Mesodermal cell (in vitro differentiated cells): ENCODE measurements around the gene HSD11B2.
A peak's percentile ranks its signal among the peaks of the same experiment; 100 is the strongest.

Experiments
- H3K27ac ChIP-seq: 2 replicates; pipeline ENCODE4 v1.7.0; 2013; ENCODE audit warnings: mild to moderate bottlenecking, low read depth, low read length, moderate library complexity; ENCODE audit not compliant: severe bottlenecking
- H3K36me3 ChIP-seq: 2 replicates; pipeline ENCODE4 v1.7.1; 2013; ENCODE audit warnings: mild to moderate bottlenecking, low read length, moderate library complexity; ENCODE audit not compliant: control insufficient read depth, insufficient read depth
- H3K4me1 ChIP-seq: one replicate; pipeline ENCODE4 v1.7.1; 2013; ENCODE audit warnings: mild to moderate bottlenecking, low read length; ENCODE audit not compliant: insufficient read depth, control insufficient read depth, poor library complexity, severe bottlenecking
- H3K4me3 ChIP-seq: 2 replicates; pipeline ENCODE4 v1.7.0; 2013; ENCODE audit warnings: low read length, control low read depth, mild to moderate bottlenecking; ENCODE audit not compliant: insufficient read depth, poor library complexity, severe bottlenecking; ENCODE audit errors: extremely low read depth
- H3K9me3 ChIP-seq: 2 replicates; pipeline ENCODE4 v1.7.1; 2013; ENCODE audit warnings: mild to moderate bottlenecking, low read length, moderate library complexity; ENCODE audit not compliant: control insufficient read depth
- WGBS, 2 experiments: methylation state at CpG; one replicate each; pipeline ENCODE4 v1.1.5; 2013; ENCODE audit warnings: missing lambda C conversion rate in 2 of 2; ENCODE audit not compliant: insufficient coverage in 2 of 2; 5-methylcytosine and 5-hydroxymethylcytosine counted together

Gene HSD11B2

DNA sequence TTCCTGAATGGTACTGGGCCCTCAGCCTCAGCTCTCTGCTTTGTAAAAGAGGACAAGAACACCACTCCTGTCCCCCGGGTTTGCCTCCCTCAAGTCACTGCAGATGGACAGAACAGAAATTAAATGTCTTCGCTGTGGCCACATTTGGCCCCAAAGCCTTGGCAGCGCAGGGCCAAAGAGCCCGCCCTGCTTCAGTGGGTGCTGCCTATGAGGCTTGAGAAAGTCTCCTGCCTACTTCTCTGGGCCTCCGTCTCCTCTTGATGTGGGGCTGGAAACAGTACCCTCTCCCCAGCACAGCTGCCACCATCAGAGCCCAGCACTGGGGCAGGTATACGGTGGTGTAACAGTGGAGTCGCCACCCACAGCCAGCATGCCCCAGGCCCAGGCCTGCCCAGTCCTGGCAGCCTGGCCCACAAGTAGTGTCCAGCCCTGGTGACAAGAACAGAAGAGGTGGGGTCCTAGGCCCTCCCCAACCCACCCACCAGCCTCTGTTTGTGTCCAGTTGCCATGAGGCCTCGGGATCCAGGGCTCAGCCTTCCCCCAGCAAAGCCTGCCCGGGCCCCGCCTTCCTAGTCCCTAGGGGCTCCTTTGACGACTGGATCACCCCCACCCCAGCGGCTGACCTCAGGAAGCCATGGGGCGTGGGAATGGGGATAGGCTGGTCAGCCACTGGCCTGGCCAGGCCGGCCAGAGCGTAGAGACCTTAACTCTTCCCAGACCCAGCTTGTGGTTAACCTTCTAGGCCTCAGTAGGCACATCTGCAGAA lies 33.7 kb upstream of the HSD11B2 start:
- H3K4me1 ChIP-seq, result peaks cover 29% of the 10 kb centered on the region
- H3K9me3 ChIP-seq, result no peaks in the 10 kb centered on the region
- 94 to 95% methylated on average over 7 to 9 of the region's 15 CpGs for WGBS, 2 experiments
- no peaks in the 10 kb centered on the region for H3K36me3 ChIP-seq
- H3K4me3 ChIP-seq, result no peak overlapping the region
- H3K27ac ChIP-seq, result peak overlapping the region; percentile 73

DNA sequence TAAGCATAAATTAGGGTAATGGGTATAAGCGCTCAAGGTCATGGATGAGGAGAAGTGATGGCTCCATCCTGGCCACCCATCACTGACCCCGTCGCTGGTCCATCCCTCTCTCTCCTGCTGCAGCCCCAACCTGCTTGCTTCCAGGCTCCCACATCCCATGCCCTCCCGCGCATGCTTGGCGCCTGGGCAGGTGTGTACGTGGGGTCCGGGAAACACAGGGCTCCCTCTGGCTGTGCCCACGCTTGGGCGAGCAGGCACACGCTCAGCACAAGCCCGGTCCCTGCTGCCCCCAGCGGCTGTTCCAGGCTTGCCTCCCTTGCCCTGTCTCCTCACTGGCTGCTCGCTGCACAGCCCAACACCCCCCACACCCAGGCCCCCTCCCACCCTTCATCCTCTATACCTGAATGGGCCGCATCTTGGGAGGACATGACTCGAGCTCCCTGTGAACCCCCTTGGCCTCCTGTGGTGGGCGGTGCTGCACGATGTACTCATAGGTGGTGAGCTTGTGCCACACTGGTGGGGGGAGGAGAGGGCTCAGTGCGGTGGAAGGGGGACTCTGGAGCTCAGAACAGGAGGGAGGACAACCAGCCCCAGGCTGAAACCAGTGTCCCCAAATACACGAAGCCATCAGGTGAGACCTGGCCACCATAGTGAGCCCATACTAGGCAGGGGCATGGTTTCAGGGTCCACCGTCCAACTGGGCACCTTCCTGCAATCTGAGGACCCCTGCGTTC lies 32.9 kb upstream of the HSD11B2 start:
- Histone ChIP-seq H3K27ac (no peak overlapping the region), H3K9me3 (no peaks in the 10 kb centered on the region), H3K4me1 (peaks cover 24% of the 10 kb centered on the region), H3K4me3 (no peak overlapping the region), H3K36me3 (no peaks in the 10 kb centered on the region)
- 95 to 96% methylated on average over 17 to 21 of the region's 22 CpGs for WGBS, 2 experiments

- no peak overlapping the region for H3K4me3 ChIP-seq
- 93 to 98% methylated on average over 18 to 19 of the region's 19 CpGs for whole genome bisulfite sequencing, 2 experiments
- no peak overlapping the region for H3K27ac ChIP-seq
- no peaks in the 10 kb centered on the region for H3K36me3 ChIP-seq
- peaks cover 19% of the 10 kb centered on the region for H3K4me1 ChIP-seq
- H3K9me3 ChIP-seq, result no peaks in the 10 kb centered on the region
These were observed 32.2 kb upstream of the HSD11B2 start for GRCh38 chr16:67398546-67399217.

- H3K36me3 ChIP-seq, result no peaks in the 10 kb centered on the region
- 42 to 48% methylated on average over 25 to 34 of the region's 42 CpGs for WGBS, 2 experiments
- no peak overlapping the region for H3K27ac ChIP-seq
- no peak overlapping the region for H3K4me3 ChIP-seq
- no peaks in the 10 kb centered on the region for H3K9me3 ChIP-seq
- peaks cover 18% of the 10 kb centered on the region for H3K4me1 ChIP-seq
These were observed 31.6 kb upstream of the HSD11B2 start for GRCh38 chr16:67399218-67399733.

DNA sequence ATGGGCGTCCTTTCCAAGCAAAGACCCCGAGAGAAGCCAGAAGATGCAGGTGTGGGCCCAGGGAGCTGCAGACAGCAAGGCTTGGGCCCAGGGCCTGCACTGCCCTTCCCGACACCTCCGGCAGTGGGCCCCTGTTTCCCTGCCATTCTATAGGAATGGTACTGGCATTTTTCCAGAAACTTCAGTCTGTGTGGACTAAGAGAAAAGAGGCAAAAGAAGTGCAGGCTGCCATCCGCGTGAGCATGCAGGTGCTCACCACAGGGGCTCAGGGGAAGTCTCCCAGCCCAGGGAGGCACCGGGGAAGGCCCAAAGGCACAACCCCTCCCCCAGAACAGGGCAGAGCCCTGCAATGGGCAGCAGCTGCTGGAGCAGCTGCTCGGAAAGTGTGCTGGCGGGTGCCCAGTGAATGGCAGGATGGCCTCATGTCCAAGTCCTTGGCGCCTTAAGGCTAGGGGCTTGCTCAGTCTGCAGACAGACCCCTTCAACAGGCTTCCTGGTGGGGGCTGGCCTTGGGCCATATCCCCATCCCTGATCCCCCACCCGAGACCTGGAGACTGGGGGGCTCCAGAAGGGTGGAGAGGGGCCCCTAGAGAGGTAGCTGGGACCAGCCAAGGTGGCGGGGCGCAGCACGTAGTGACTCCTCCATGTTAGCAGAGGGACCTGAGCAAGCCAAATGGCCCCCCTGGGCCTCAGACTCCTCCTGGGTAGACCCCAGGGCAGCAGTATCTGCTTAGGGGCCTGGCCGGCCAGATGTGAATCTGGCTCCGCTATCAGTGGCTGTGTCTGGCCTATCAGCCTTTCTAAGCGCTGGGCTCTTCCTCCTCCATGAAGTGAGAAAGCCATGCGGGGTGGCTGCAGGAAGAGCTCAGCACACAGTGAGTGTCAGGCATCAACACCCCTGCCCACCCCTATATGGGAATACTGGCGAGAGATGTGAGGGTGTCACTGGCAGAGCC lies 30.9 kb upstream of the HSD11B2 start:
- Histone ChIP-seq H3K9me3 (no peaks in the 10 kb centered on the region), H3K4me1 (peaks cover 18% of the 10 kb centered on the region), H3K27ac (no peak overlapping the region), H3K4me3 (no peak overlapping the region), H3K36me3 (no peaks in the 10 kb centered on the region)
- WGBS, 2 experiments, result 75 to 80% methylated on average over 14 to 17 of the region's 19 CpGs

- Histone ChIP-seq H3K27ac (no peak overlapping the region), H3K4me3 (no peak overlapping the region), H3K4me1 (peaks cover 14% of the 10 kb centered on the region), H3K9me3 (no peaks in the 10 kb centered on the region), H3K36me3 (no peaks in the 10 kb centered on the region)
- 92 to 99% methylated on average over 11 to 13 of the region's 14 CpGs for WGBS, 2 experiments
These were observed 30.0 kb upstream of the HSD11B2 start for GRCh38 chr16:67400901-67401300.

- peaks cover 15% of the 10 kb centered on the region for H3K4me1 ChIP-seq
- H3K4me3 ChIP-seq, result no peak overlapping the region
- no peaks in the 10 kb centered on the region for H3K9me3 ChIP-seq
- no peak overlapping the region for H3K27ac ChIP-seq
- no peaks in the 10 kb centered on the region for H3K36me3 ChIP-seq
- 94 to 95% methylated on average over 12 of the region's 12 CpGs for WGBS, 2 experiments
These were observed 26.9 kb upstream of the HSD11B2 start for GRCh38 chr16:67403976-67404555.

GRCh38 chr16:67404740-67405226 lies 26.1 kb upstream of the HSD11B2 start:
- 89 to 96% methylated on average over 3 to 5 of the region's 5 CpGs for WGBS, 2 experiments

DNA sequence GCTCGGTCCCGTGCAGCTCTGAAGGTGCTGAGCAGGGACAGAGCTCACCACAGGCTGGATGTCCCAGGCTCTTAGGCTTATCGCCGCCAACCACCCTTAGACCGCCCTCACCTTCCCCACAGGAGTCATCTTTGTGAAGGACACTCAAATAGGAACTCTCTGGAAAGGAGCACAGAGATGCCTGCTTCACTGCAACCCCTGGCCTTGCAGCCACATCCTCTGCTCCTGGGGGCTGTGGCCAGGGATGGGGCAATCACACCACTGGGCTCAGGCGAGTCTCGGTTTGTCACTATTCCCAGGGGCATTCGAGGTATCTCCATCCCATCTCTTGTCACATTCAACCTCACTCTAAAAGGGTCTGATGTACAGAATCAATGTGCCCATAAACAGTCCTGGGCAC lies 25.6 kb upstream of the HSD11B2 start:
- no peak overlapping the region for H3K4me3 ChIP-seq
- WGBS, 2 experiments, result 93% methylated on average over 6 to 7 of the region's 8 CpGs
- no peak overlapping the region for H3K27ac ChIP-seq
- H3K36me3 ChIP-seq, result no peaks in the 10 kb centered on the region
- H3K9me3 ChIP-seq, result no peaks in the 10 kb centered on the region
- H3K4me1 ChIP-seq, result peaks cover 15% of the 10 kb centered on the region

More at GRCh38 chr16:67404740-67405226, 26.1 kb upstream of the HSD11B2 start:
- Histone ChIP-seq H3K9me3 (no peaks in the 10 kb centered on the region), H3K36me3 (no peaks in the 10 kb centered on the region), H3K4me3 (no peak overlapping the region), H3K4me1 (peaks cover 15% of the 10 kb centered on the region), H3K27ac (no peak overlapping the region)
